Measurements from ENCODE around the gene TMEM218.

DNA sequence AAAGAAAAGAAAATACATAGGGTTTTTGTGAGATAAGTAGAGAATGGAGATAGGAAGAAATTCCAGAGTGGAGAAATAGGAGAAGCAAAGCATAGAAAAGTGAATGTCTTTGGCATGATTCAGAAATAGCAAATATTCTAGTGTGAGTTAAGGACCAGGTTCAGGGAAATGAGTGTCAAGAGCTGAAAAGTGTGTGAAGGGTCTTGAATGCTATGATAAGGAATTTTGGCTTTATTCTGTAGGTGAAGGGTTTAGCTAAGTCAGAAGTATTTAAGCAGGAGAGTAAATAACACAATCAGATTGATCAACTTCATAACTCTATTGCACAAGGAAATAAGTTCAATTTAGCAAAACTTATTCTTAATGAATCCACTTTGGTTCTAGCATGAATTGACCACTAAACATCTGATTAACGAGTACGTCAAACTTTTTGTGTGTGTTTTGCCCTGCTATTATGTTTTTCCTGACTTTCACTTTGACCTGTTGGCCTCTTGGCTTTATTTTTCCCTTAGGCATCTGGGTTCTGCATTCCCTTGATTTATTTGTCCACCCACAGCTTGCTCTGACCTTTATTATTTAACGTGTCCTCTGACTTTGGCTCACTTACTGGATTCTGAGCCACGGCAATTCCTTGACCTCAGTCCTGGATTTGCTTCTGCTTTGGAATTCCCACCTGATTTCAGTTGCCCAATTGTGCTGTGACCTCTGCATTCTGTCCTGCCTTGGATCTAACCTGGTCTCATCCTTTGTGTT is 11.9 kb upstream of the TMEM218 start:
- TF ChIP-seq FOXM1 (IDR thresholded peaks at IDR 0.05; ENCODE audit: borderline replicate concordance, low read depth) (no peak), EP300 (IDR thresholded peaks at IDR 0.05; ENCODE audit: borderline replicate concordance) (no peak), TAF1 (IDR thresholded peaks at IDR 0.05; ENCODE audit: low read depth) (no peak), CREB1 (IDR thresholded peaks at IDR 0.05; ENCODE audit: low read depth) (no peak), CEBPB (IDR thresholded peaks at IDR 0.05) (no peak), TCF12 (IDR thresholded peaks at IDR 0.05; ENCODE audit: low read depth) (no peak), NFIC (IDR thresholded peaks at IDR 0.05) (no peak), TEAD4 (IDR thresholded peaks at IDR 0.05) (no peak), RAD21 (IDR thresholded peaks at IDR 0.05; ENCODE audit: low read depth) (no peak)
- TF ChIP-seq, protein P1, sequence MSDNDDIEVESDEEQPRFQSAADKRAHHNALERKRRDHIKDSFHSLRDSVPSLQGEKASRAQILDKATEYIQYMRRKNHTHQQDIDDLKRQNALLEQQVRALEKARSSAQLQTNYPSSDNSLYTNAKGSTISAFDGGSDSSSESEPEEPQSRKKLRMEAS (IDR thresholded peaks at IDR 0.05): no peak
- TF ChIP-seq, protein P2, sequence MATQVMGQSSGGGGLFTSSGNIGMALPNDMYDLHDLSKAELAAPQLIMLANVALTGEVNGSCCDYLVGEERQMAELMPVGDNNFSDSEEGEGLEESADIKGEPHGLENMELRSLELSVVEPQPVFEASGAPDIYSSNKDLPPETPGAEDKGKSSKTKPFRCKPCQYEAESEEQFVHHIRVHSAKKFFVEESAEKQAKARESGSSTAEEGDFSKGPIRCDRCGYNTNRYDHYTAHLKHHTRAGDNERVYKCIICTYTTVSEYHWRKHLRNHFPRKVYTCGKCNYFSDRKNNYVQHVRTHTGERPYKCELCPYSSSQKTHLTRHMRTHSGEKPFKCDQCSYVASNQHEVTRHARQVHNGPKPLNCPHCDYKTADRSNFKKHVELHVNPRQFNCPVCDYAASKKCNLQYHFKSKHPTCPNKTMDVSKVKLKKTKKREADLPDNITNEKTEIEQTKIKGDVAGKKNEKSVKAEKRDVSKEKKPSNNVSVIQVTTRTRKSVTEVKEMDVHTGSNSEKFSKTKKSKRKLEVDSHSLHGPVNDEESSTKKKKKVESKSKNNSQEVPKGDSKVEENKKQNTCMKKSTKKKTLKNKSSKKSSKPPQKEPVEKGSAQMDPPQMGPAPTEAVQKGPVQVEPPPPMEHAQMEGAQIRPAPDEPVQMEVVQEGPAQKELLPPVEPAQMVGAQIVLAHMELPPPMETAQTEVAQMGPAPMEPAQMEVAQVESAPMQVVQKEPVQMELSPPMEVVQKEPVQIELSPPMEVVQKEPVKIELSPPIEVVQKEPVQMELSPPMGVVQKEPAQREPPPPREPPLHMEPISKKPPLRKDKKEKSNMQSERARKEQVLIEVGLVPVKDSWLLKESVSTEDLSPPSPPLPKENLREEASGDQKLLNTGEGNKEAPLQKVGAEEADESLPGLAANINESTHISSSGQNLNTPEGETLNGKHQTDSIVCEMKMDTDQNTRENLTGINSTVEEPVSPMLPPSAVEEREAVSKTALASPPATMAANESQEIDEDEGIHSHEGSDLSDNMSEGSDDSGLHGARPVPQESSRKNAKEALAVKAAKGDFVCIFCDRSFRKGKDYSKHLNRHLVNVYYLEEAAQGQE (IDR thresholded peaks at IDR 0.05; ENCODE audit: low read depth): no peak
